Measurements from ENCODE around the gene HLTF. TPM values are rescaled to one million over a fixed set of nuclear protein-coding genes. Genes with fewer than 3 reads are reported as not detected.

The HLTF gene
- total RNA-seq, 2 donors from 2014 or later: 27.5 to 33.6 TPM

DNA sequence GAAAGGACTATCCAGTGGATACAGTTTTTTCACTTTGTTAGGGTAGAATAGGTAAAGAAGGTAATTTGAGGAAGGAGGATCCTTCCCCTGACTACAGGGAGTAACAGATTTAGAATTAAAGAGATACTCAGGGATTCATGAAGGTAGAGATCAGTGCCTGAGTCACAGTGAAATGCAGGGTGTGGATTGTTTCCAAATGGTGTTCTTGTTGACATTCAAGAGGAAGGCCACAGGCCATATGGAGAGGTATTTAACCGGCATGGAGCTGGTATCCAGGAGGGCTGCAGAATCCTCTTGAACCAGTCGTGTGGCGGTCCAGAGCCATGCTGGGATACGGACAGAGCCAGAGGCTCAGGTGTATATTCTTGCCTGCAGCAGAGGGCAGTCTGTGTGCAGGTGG lies 66.8 kb downstream of the HLTF start:
- Histone ChIP-seq H3K9me3 (no peaks in the 10 kb centered on the region), H3K27ac (peak overlapping the region; percentile 48 to 81), H3K27me3 (replicated peaks; ENCODE audit: insufficient read depth) (no peaks in the 10 kb centered on the region), H3K4me3 (no peak overlapping the region), H3K36me3 (no peaks in the 10 kb centered on the region), H3K4me1 (ENCODE audit: control insufficient read depth in 1 of 2, low read depth in 2 of 2) (peaks cover 38 to 86% of the 10 kb centered on the region in 2 donors)
- ATAC-seq (ENCODE audit: insufficient number of reproducible peaks, low FRiP score, low read depth) (no peak), DNase-seq (ENCODE audit: low spot score) (no peak)
- TF ChIP-seq, protein P1, sequence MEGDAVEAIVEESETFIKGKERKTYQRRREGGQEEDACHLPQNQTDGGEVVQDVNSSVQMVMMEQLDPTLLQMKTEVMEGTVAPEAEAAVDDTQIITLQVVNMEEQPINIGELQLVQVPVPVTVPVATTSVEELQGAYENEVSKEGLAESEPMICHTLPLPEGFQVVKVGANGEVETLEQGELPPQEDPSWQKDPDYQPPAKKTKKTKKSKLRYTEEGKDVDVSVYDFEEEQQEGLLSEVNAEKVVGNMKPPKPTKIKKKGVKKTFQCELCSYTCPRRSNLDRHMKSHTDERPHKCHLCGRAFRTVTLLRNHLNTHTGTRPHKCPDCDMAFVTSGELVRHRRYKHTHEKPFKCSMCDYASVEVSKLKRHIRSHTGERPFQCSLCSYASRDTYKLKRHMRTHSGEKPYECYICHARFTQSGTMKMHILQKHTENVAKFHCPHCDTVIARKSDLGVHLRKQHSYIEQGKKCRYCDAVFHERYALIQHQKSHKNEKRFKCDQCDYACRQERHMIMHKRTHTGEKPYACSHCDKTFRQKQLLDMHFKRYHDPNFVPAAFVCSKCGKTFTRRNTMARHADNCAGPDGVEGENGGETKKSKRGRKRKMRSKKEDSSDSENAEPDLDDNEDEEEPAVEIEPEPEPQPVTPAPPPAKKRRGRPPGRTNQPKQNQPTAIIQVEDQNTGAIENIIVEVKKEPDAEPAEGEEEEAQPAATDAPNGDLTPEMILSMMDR (IDR thresholded peaks at IDR 0.05): no peak

DNA sequence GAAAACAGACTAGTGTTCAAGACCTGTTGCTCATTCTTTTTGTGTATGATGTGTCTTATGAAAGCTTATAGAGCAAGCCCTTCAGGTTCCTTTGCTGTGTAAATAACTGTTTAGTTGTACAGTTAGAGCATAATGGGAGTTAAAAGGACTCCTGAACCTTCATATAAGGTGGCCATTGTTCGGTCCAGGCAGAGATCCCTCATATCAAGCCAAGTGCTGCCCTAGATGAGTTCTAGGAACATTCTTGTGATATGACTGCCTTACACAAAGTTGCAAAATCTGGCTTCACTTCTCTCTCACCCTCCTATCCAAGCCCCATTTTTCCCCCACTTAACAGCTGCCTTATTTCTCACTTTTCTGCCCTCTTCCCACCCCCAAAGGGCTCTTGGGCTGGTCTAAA lies 68.1 kb downstream of the HLTF start:
- Histone ChIP-seq H3K36me3 (no peaks in the 10 kb centered on the region), H3K27ac (peak overlapping the region; percentile 81), H3K4me1 (ENCODE audit: control insufficient read depth in 1 of 2, low read depth in 2 of 2) (peaks cover 45 to 89% of the 10 kb centered on the region in 2 donors), H3K9me3 (no peaks in the 10 kb centered on the region), H3K4me3 (no peak overlapping the region), H3K27me3 (replicated peaks; ENCODE audit: insufficient read depth) (no peaks in the 10 kb centered on the region)
- DNase-seq (ENCODE audit: low spot score) (no peak), ATAC-seq (ENCODE audit: insufficient number of reproducible peaks, low FRiP score, low read depth) (no peak)
- TF ChIP-seq, protein P1 (IDR thresholded peaks at IDR 0.05): no peak

DNA sequence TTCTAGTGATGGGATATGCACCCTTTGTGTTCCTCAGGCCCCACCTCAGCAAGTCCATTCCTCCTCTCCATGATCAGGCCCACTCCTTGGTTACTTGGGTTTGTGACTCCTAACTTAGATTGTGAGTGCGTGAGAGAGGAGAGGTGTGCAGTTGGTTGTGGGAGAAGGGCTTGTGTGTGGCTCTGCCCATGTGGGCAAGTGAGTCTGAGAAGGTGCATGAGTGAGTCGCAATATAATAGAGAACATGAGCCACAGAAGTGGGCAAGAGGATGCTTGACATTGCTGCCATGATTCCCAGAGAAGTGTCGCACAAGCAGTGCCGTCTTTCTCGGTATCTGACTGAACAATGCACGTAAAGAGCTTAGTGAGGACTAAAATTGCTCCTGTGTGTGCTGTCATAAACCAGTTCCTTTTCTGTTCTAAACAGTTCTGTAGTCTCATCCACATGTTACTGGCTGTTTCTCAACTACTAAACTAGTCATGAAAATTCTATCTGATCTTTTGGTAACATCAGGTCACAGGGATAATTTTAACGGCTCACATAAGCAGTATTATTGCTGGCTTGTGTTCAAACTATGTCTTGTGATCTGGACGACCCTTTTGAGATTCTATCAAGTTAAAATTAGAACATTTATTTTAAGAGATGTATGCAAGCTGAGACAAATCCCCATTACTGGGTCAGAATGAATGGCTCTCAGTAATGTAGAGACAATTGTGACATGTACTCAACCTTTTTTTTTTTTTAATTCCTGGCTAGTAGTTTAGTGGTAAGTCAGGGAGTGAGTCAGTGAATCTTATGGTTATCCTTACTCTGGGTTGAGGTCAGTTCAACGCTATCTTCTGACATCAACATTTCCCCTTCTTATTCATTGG lies 69.4 kb downstream of the HLTF start:
- Histone ChIP-seq H3K4me1 (ENCODE audit: control insufficient read depth in 1 of 2, low read depth in 2 of 2) (peaks cover 51 to 93% of the 10 kb centered on the region in 2 donors), H3K36me3 (no peaks in the 10 kb centered on the region)
- peak; percentile 74 for ATAC-seq (ENCODE audit: insufficient number of reproducible peaks, low FRiP score, low read depth)

DNA sequence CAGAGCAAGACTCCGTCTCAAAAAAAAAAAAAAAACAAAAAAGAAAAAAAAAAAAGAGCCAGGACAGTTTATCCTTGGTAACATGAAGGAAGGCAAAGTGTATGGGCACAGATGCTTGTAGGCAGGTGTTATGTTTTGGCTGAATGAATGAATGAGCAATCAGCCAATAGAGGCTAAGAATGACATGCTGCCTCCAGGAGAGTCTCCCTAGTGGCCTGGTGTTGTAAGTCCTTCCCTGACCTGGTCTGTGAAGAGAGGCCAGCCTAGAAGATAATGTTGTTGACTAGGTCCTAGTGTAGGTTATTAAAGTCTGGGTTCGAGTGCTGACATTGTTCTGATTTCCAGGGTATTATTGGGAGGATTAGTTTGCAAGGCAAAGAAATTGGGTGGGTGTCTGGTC lies 70.1 kb downstream of the HLTF start:
- DNase-seq (ENCODE audit: low spot score) (no peak), ATAC-seq (ENCODE audit: insufficient number of reproducible peaks, low FRiP score, low read depth) (no peak)
- no peaks in the 10 kb centered on the region for H3K27me3 ChIP-seq (replicated peaks; ENCODE audit: insufficient read depth)
- peaks cover under 1% of the 10 kb centered on the region for H3K36me3 ChIP-seq
- H3K4me1 ChIP-seq (ENCODE audit: control insufficient read depth in 1 of 2, low read depth in 2 of 2): peaks cover 57 to 93% of the 10 kb centered on the region in 2 donors
- H3K9me3 ChIP-seq: no peaks in the 10 kb centered on the region
- TF ChIP-seq, protein P1 (IDR thresholded peaks at IDR 0.05): no peak
- no peak overlapping the region for H3K4me3 ChIP-seq
- H3K27ac ChIP-seq: peak overlapping the region; percentile 70 to 81

More for the DNA sequence above, 69.4 kb downstream of the HLTF start:
- no peak for DNase-seq (ENCODE audit: low spot score)
- Histone ChIP-seq H3K9me3 (no peaks in the 10 kb centered on the region), H3K4me3 (no peak overlapping the region), H3K27me3 (replicated peaks; ENCODE audit: insufficient read depth) (no peaks in the 10 kb centered on the region), H3K27ac (peak overlapping the region; percentile 70 to 81)
- TF ChIP-seq, protein P1 (IDR thresholded peaks at IDR 0.05): no peak

DNA sequence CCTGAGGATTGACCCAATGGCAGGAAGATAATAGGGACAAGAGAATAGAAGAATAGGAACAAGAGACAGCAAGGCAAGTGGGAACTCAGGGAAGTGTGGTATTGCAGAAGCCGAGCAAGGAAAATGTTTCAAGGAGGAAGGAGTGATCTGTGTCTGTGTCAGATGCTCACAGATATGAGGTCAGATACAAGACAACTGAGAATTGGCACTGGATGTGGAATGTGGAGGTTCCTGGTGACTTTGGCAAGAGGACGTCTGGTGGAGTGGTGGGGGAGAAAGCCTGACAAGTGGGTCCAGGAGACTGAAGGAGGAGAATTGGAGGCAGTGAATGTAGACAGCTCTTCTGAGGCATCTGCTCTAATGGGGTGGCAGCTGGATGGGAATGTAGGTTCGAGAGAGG lies 70.9 kb downstream of the HLTF start:
- DNase-seq (ENCODE audit: low spot score): no peak
- peaks cover 5% of the 10 kb centered on the region for H3K36me3 ChIP-seq
- TF ChIP-seq, protein P1 (IDR thresholded peaks at IDR 0.05): no peak
- no peaks in the 10 kb centered on the region for H3K27me3 ChIP-seq (replicated peaks; ENCODE audit: insufficient read depth)
- H3K27ac ChIP-seq: peak overlapping the region; percentile 62 to 81
- ATAC-seq (ENCODE audit: insufficient number of reproducible peaks, low FRiP score, low read depth): no peak
- H3K9me3 ChIP-seq: no peaks in the 10 kb centered on the region
- H3K4me1 ChIP-seq (ENCODE audit: control insufficient read depth in 1 of 2, low read depth in 2 of 2): peaks cover 59 to 93% of the 10 kb centered on the region in 2 donors
- no peak overlapping the region for H3K4me3 ChIP-seq

Measured in thoracic aorta (tissue), 2 donors.